ENCODE results near the gene STXBP5.
"Not testable (repeated sequence)": the region's sequence is repeated elsewhere in the genome, so short reads cannot be mapped to it uniquely, and the experiment has no call there.

STXBP5 gene

DNA sequence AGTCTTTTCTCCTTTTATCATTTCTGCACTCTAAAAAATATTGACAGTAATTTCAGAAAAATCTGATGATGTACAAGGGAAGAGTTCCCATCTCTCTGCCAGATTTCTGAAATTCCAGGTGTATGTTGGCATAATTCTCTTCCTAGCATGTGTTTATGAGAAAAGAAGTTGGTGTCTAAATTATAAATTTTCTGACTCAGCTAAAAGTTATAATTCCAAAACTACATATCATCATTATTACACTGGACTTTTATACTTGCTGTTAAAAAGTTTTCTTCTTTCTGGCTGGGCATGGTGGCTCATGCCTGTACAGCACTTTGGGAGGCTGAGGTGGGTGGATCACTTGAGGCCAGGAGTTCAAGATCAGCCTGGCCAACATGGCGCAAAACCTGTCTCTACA is 168.6 kb downstream of the STXBP5 start:
- DNase-seq (ENCODE audit: low read depth in 2 of 3, low spot score in 2 of 3): no peak

DNA sequence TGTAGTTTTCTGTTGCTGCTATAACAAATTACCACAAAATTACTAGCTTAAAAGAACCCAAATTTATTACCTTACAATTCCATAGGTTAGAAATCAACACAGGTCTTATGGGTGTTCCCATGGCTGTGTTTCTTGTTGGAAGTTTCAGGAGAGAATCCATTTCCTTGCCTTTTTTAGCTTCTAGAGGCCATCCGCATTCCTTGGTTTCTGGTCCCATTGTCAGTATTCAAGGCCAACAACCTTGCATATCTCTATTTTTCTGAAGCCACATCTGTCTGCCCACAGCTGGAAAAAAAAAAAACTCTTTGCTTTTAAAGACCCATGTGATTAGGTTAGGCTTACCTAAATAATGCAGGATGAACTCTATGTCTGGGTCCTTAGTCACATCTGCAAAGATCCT is 174.6 kb downstream of the STXBP5 start:
- no peak for DNase-seq (ENCODE audit: low read depth in 2 of 3, low spot score in 2 of 3)

DNA sequence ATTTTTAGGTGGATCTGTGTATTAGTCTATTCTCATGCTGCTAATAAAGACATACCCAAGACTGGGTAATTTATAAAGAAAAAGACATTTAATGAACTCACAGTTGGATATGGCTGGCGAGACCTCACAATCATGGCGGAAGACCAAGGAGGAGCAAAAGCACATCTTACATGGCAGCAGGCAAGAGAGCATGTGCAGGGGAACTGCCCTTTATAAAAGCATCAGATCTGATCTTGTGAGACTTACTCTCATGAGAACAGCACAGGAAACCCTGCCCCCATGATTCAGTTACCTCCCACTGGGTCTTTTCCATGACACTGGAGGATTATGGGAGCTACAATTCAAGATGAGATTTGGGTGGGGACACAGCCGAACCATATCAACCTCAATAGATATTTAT is 176.6 kb downstream of the STXBP5 start:
- DNase-seq (ENCODE audit: low read depth in 2 of 3, low spot score in 2 of 3): not testable (repeated sequence)

DNA sequence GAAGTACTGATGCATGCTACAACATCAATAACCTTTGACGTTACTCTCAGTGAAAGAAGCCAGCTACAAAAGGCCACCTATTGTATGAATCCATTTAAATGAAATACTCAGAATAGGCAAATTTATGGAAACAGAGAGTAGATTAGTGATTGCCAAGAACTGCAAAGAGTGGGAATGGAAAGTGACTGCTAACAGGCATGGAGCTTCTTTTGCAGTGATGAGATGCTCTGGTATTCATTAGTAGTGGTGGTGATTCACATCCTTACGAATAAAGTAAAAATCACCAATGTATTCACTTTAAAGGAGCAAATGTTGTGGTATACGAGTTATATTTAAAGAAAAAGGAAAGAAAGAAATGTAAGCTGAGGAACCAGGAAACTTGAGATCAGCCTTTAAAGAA is 177.5 kb downstream of the STXBP5 start:
- DNase-seq (ENCODE audit: low read depth in 2 of 3, low spot score in 2 of 3): no peak

DNA sequence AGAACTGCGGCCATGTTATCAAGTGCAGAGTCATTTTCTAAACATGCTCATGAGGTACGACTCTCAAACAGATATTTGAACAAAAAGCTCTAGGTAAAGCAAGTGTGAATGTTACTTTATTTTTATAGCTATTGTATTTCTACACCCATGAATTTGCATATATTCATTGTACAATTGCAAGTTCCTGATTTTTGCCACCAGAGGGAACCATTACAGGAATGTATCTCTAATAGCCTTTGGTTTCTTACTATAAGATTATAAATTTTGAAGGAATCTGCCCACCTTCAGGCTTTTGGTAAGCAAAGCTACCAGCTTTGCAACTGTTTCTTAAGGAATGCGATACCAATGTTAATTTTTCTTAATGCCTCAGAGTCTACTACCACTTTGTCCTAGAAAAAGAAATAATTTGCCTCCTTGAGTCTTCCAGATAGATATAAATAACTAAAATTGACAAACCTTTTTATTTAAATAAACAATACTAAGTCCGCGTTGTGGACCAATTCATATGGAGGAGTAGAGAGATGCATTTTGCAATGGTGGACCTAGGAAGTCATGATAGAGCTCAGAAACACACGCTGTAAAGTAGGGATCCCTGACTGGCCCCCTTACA is 178.8 kb downstream of the STXBP5 start:
- DNase-seq (ENCODE audit: low read depth in 2 of 3, low spot score in 2 of 3): no peak

DNA sequence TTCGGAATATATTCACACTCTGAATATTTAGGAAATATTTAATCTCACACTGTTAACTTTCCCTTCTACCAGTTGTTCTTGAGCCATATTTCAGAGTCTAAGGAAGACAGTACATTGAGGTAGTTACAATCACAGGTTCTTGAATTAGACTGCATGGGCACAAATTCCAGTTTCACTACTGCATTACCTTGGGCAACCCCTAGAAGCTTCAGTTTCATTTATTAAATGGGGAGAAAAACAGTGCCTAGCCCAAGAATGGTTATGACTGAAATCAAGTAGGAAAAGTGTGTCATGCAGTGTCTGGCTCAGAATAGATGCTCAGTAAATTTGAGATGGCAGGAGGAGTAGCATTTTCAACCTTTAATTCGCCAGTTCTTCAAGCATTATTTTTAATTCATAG is 179.8 kb downstream of the STXBP5 start:
- DNase-seq (ENCODE audit: low read depth in 2 of 3, low spot score in 2 of 3): no peak

DNA sequence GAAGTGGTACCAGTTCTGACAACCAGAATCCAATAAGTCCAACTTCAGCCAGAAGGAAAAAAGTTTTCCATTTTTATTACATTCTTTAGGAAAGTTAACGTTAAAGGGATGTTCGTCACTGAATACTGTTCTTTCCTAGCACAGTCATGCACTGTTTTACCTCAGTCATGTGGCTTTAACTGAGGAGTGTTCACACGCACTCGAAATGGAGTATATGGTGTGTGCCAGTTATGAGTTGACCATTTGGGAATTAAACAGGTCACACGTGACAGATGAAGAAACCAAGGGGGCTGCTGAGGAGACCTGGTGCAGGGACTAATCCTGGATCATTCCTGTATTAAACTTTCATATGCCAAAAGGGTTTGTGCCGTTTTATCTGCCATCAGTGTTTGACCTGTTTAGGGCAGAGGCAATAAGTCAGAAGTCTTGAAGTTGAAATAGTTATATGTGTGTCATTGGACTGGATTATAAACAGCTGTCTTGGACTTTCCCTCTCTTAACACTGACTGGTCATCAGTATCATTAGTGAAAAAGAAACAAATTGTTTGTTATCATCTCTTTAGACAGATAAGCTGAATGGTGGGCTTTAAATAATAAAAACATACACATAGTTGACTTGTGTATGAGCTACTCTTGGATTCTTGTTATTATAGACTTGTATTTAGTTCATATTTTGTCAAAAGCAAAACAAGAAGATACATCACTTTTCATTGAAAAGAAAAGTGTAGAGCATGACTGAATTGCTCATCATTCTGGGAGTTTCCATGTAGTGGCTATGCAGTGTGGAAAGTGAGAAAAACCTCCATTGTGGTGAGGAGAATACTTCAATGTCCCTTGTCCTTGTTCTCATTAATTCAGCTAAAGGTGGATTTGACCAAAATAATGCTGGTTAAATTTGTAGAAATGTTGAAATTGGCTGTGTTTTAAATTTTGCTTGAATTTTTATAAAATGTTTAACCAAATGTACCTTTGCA is 180.8 kb downstream of the STXBP5 start:
- DNase-seq (ENCODE audit: low read depth in 2 of 3, low spot score in 2 of 3): no peak

DNA sequence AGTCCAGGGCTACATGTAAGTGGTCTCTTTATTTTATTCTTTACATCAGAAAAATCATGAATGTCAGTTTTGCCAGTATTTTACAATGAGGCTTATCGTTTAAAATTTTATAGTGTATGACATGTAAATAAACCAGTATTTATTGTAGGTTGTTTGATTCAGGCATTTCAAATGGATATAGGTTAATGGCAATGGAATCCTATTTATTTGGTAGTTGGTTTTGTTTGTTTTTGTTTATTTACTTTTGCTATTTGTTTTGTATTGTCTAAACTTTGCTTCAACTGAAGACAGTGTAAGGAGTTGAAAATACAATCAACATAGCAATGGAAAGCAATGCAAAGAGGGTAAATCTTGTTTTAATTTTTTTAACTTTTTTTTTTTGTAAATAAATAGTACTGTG is 185.2 kb downstream of the STXBP5 start:
- DNase-seq (ENCODE audit: low read depth in 2 of 3, low spot score in 2 of 3): no peak

DNA sequence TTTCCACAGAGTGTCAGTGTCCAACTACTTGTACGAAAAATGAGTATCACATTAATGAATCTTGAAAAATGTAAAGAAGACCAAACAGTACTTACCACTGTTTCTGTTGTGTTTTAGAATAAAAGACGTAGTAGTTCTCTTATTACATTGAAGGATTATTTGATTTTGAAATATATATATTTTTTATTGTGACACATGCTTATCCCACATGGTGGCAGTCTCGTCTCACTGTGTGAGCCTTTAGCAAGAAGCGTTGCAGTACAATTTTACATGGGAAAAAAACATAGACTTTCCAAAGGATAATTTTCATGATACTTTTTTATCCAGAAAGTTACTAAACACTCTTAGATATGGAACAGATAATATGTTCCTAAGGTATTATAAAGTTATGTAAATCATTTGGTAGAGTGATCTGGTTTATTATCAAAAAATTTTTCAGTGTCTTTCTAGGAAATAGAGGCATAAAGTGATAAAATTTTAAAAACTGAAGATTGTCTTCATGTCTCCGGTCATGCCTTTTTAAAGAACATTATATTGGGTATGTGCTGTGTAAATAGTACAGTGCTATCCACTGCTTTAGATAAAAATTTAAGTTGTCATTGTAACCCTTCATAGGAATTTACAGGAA is 186.8 kb downstream of the STXBP5 start:
- no peak for DNase-seq (ENCODE audit: low read depth in 2 of 3, low spot score in 2 of 3)

DNA sequence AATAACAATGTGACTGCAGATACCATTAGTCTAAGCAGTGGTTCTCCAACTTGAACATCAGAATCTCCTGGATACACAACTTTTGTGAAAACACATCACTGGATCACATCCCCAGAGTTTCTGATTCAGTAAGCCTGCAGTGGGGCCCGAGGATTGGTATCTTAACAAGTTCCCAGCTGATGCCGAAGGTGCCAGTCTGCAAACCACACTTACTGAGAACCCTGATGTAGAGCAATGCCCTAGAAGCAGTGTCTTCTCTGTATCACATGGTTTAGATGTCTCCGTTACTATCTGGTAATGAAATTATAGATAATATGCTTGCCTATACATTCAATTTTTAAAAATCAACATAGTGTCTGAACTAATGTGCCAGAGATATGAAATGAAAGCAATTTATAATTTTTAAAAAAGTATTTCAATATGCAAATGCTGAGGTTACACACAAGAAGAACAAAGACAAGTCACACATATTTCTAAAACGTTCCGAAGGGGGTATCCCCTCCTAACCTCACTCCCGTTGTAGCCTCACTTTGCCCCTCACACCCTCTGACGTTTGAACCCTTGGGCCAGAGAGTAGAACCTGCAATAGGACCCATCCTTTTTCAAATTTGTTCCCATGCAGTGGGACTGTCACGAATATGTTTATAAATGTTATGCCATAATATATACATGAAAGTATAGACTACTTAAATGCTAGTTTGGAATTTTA is 188.9 kb downstream of the STXBP5 start:
- no peak for DNase-seq (ENCODE audit: low read depth in 2 of 3, low spot score in 2 of 3)

DNA sequence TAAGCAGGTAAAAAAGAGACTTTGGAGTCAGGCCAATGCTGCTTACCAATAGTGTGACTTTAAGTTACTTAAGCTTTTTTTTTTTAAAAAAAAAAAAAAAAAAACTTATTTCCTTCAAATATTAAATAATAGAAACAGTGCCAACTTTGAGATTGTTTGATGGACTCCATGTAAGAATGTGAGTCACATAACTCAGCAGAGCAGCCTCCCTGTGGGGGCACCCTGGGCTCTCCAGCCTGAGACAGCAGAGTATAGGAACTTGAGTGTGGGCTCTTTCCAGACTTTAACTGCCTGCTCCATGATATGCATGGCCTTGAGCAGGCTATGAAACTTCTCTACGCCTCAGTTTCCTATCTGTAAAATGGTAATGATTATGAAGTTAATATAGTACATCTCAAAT is 190.9 kb downstream of the STXBP5 start:
- no peak for DNase-seq (ENCODE audit: low read depth in 2 of 3, low spot score in 2 of 3)

DNA sequence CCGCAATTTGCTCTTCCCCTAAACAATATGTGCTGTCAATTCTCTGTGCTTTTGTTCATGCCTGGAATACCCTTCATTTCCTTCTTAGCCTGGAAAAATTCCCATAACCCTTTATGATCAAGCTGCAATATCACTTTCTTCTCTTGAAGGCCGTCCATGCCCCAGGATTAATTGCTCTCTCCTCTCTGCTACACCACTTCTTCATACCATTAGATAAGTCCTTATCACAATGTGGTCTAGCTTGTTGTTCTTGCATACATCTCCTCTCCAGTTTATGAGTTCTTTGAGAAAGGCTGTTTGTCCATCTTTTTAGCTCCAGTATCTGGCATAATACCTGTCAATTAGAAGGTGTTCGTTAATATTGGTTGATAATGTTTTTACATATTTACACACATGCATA is 193.1 kb downstream of the STXBP5 start:
- DNase-seq (ENCODE audit: low read depth in 2 of 3, low spot score in 2 of 3): no peak

DNA sequence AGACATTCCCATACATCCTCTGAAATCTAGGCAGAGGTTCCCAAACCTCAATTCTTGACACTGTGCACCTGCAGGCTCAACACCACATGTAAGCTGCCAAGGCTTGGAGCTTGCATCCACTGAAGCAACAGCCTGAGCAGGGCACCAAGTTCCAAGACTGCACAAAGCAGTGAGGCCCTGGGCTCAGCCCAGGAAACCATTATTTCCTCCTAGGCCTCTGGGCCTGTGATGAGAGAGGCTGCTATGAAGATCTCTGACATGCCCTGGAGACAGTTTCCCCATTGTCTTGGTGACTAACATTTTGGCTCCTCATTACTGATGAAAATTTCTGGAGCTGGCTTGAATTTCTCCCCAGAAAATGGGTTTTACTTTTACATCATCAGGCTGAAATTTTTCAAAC is 196.8 kb downstream of the STXBP5 start:
- no peak for DNase-seq (ENCODE audit: low read depth in 2 of 3, low spot score in 2 of 3)

DNA sequence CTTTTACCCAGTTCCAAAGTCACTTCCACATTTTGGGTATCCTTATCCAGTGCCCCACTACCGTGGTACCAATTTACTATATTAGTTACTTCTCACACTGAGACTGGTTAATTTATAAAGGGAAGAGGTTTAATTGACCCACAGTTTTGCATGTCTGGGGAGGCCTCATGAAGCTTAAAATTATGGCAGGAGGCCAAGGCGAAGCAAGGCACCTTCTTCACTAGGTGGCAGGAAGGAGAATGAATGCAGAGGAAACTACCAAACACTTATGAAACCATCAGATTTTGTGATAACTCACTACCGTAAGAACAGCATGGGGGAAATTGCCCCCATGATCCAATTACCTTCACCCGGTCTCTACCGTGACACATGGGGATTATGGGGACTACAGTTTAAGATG is 197.6 kb downstream of the STXBP5 start:
- no peak for DNase-seq (ENCODE audit: low read depth in 2 of 3, low spot score in 2 of 3)

DNA sequence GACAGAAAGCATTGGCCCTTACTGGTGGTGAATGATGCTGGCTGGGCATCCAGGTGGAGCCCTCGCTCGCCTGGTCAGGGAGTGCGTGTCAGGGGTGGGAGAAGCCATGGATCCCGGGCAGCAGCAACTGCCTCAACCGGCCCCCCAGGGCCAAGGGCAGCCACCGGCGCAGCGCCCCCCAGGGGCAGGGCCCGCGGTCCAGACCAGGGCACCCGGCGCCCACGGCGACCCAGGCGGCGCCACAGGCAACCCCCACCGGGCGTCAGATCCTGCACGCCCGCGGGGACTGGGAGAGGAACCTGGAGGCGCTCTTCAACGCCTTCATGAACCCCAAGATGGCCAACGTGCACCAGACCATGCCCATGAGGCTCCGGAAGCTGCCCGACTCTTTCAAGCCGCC is 202.6 kb downstream of the STXBP5 start:
- DNase-seq (ENCODE audit: low read depth in 2 of 3, low spot score in 2 of 3): no peak

DNA sequence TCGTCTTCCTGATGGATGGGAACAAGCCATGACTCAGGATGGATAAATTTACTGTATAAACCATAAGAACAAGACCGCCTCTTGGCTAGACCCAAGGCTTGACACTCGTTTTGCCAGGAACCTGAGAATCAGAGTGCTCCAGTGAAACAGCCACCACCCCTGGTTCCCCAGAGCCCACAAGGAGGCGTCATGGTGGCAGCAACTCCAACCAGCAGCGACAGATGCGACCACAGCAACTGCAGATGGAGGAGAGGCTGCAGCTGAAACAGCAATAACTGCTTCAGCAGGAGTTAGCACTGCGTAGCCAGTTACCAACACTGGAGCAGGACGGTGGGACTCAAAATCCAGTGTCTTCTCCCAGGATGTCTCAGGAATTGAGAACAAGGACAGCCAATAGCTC is 203.4 kb downstream of the STXBP5 start:
- DNase-seq (ENCODE audit: low read depth in 2 of 3, low spot score in 2 of 3): no peak

DNA sequence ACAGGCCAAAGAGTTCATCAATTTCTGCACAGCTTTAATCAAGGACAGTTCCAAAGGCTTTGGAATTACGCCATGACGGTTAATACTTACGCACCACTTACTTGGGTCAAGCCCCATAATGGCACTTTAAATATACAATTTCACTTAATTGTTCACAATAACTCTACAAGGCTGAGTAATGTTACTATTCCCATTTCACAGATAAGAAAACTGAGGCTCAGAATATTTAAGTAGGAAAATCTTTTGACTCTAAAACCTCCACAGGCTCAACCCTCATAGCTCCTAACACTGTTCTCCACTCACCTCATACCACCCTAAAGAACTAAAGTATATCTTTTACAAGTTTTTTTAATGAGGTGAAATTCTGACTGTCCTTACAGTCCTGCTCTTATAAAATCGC is 212.4 kb downstream of the STXBP5 start:
- no peak for DNase-seq (ENCODE audit: low read depth in 2 of 3, low spot score in 2 of 3)

DNA sequence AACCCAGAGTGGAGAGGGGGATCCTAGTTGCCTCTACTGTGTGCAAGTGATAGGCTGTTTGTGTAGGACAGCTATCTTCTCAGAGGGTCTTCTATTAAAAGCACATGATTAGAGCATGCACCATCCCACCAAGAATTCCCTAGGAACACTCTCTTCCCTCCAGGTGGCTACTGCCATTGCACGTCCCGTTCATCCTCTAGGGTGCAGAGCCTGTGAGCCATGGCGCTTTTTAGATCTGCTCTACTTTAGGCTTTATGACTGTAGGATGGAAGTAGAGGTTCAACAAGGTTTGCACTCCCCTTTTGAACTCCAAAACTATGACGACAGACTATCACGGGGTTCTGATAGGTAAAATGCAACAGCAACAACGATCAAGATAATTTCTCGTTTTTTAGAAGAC is 213.7 kb downstream of the STXBP5 start:
- no peak for DNase-seq (ENCODE audit: low read depth in 2 of 3, low spot score in 2 of 3)

DNA sequence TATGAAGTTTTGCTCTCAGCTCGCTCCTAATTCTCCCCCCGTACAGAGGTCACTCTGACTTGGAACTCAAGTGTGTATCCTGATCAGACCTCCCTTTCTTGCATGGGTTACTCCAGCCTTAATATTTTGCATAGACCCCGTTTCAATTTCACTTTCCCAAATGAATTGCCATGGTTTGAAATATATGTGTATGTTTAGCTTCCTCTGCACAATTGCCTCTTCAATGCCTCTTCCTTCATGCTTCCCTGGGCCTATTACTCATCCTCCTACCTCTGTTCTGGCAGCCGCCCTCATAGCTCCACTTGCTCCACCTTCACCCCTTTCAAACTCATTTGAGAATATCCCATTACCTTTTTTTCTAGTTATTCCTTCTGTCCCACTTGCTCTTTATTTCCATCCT is 214.3 kb downstream of the STXBP5 start:
- no peak for DNase-seq (ENCODE audit: low read depth in 2 of 3, low spot score in 2 of 3)

DNA sequence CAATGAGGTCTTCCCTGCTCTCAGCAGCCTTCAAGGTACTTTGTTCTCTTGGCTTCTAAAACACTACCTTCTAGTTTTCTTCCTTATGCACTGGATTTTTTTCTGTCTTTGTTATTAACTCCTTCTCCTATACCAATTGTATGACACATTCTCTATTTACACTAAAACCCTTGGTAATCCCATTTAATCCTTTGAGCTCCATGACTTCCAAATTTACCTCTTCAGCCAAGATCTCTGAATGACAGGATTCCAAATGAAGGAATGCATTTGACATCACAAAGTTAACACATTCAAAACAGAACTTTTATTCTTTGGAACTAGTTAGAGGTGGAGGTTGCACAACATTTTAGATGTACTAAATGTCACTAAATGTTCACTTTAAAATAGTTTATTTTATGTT is 217.7 kb downstream of the STXBP5 start:
- no peak for DNase-seq (ENCODE audit: low read depth in 2 of 3, low spot score in 2 of 3)

DNA sequence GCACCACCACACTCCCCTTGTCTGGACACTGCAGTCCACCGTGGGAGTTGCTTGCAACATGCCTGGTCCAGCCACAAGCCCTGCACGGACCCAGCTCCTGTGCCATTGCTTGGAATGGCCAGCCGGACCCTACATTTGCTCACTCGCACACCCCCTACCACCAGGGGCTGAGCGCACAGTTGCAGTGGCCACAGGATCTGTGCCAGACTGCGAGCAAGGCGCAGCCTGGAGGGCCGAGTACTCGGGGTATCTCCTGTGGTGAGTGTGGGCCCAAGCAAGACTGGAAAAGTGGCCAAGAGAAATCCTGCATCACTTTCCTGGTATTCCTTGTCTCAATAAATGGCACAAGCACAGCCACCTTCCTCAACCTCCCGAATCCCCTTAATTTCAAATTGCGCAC is 218.9 kb downstream of the STXBP5 start:
- no peak for DNase-seq (ENCODE audit: low read depth in 2 of 3, low spot score in 2 of 3)

DNA sequence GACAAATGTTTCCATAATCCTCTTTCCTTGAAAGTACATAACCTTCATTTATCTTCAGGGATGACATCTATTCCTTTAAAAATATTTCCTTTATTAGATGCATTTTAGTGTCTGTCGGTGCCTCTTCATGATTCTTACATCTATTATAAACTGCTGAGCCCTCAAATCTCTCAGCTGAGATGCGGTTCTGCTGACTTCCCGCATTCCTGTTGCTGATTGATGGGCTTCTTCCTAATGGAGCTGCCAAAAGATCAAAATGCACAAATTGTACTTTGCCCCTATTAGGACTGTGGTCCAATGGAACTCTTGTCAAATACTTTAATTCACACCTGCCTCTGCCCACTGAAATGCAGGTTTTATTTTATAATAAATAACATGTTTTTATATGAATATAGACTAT is 225.6 kb downstream of the STXBP5 start:
- no peak for DNase-seq (ENCODE audit: low read depth in 2 of 3, low spot score in 2 of 3)

Data from activated CD8-positive, alpha-beta memory T cell treated with anti-CD3 and anti-CD28 coated beads for 48 hours (primary cell).